Large intestine (tissue), 12 donors: ENCODE measurements around the gene LIG3. TPM values are rescaled to one million over a fixed set of nuclear protein-coding genes. Genes with fewer than 3 reads are reported as not detected.
A peak's percentile ranks its signal among the peaks of the same experiment; 100 is the strongest.
"Not testable (repeated sequence)": the region's sequence is repeated elsewhere in the genome, so short reads cannot be mapped to it uniquely, and the experiment has no call there.

Experiments
- DNase-seq, 2 donors: peaks; one replicate each; pipeline versions ENCODE4 v3.0.0 to v3.0.0-alpha.2; 2013
- H3K27ac ChIP-seq: one replicate; pipeline ENCODE4 v1.5.1; 2013; ENCODE audit warnings: low read length
- H3K27me3 ChIP-seq: 2 replicates; pipeline ENCODE4 v1.6.1; 2013; ENCODE audit warnings: low read length; ENCODE audit not compliant: control insufficient read depth, insufficient read depth
- H3K36me3 ChIP-seq: 2 replicates; pipeline ENCODE4 v1.6.1; 2013; ENCODE audit warnings: low read length; ENCODE audit not compliant: control insufficient read depth, insufficient read depth
- H3K4me1 ChIP-seq: one replicate; pipeline ENCODE4 v1.6.1; 2013; ENCODE audit warnings: low read length; ENCODE audit not compliant: control insufficient read depth, insufficient read depth
- H3K4me3 ChIP-seq: one replicate; pipeline ENCODE4 v1.5.1; 2013; ENCODE audit warnings: low read length
- H3K9me3 ChIP-seq: one replicate; pipeline ENCODE4 v1.6.1; 2013; ENCODE audit warnings: mild to moderate bottlenecking, low read depth, low read length, moderate library complexity; ENCODE audit not compliant: control insufficient read depth
- WGBS: methylation state at CpG from one replicate; pipeline ENCODE4 v1.1.5; 2013; ENCODE audit warnings: low lambda C conversion rate; ENCODE audit not compliant: insufficient coverage; 5-methylcytosine and 5-hydroxymethylcytosine counted together
- long read RNA-seq, 11 donors: transcript quantifications; one replicate each; lab custom pipeline, GENCODE V29; 2026
- polyA plus RNA-seq: library from polyadenylated mRNA; unstranded; fragments of 120-200 nt; gene quantifications from one replicate; pipeline ENCODE4 v1.2.1, GENCODE V29; 2013

The LIG3 gene
- 24.8 TPM for polyA plus RNA-seq
- long read RNA-seq, donor 1, result 0 reads
- long read RNA-seq, donor 2, partial matches to known transcripts, result 12 of 20 reads
- long read RNA-seq, donor 2, other reads (novel, unspliced or antisense), result 5 of 20 reads
- long read RNA-seq, donor 3, result 0 reads
- long read RNA-seq, donor 4, result 0 reads
- long read RNA-seq, donor 5, full-length matches to known transcripts, result 1 of 1 reads
- long read RNA-seq, donor 5, partial matches to known transcripts, result 0 of 1 reads
- long read RNA-seq, donor 5, other reads (novel, unspliced or antisense), result 0 of 1 reads
- long read RNA-seq, donor 6, partial matches to known transcripts, result 0 of 1 reads
- long read RNA-seq, donor 6, other reads (novel, unspliced or antisense), result 0 of 1 reads
- long read RNA-seq, donor 7, partial matches to known transcripts, result 9 of 10 reads
- long read RNA-seq, donor 7, other reads (novel, unspliced or antisense), result 0 of 10 reads
- long read RNA-seq, donor 8, full-length matches to known transcripts, result 4 of 17 reads
- long read RNA-seq, donor 8, partial matches to known transcripts, result 13 of 17 reads
- long read RNA-seq, donor 8, other reads (novel, unspliced or antisense), result 0 of 17 reads
- long read RNA-seq, donor 9, partial matches to known transcripts, result 12 of 14 reads
- long read RNA-seq, donor 9, other reads (novel, unspliced or antisense), result 0 of 14 reads
- long read RNA-seq, donor 10, partial matches to known transcripts, result 18 of 18 reads
- long read RNA-seq, donor 10, other reads (novel, unspliced or antisense), result 0 of 18 reads
- long read RNA-seq, donor 11, result 0 reads

- H3K4me1 ChIP-seq, result peaks cover 9% of the 10 kb centered on the region
- H3K9me3 ChIP-seq, result no peaks in the 10 kb centered on the region
- no CpG with 5 or more reads among the region's 39 CpGs for WGBS
Measured at GRCh38 chr17:34980353-34980680, at the start of gene LIG3. Gene LIG3 (plus strand): TSS chr17:34980512. CDS start chr17:34983006, 2,494 bp downstream.

GRCh38 chr17:34950780-34951179 lies 29.5 kb upstream of the LIG3 start:
- H3K4me3 ChIP-seq, H3K9me3 ChIP-seq, H3K27me3 ChIP-seq, H3K27ac ChIP-seq, H3K36me3 ChIP-seq, DNase-seq, H3K4me1 ChIP-seq: not testable (repeated sequence)
- WGBS, result 94% methylated on average over 2 of the region's 4 CpGs

More at GRCh38 chr17:34980353-34980680, at the start of gene LIG3:
- peaks cover 9% of the 10 kb centered on the region for H3K36me3 ChIP-seq
- H3K4me3 ChIP-seq, result peak within 1 kb of the TSS; percentile 93
- peak within 1 kb of the TSS; percentile 99 for H3K27ac ChIP-seq
- DNase-seq, result peak; percentile 95 to 96
- H3K27me3 ChIP-seq, result no peaks in the 10 kb centered on the region

GRCh38 chr17:34958438-34958837 lies 21.9 kb upstream of the LIG3 start:
- 83% methylated on average over 1 of the region's 1 CpG for WGBS
- Histone ChIP-seq H3K4me1 (no peaks in the 10 kb centered on the region), H3K4me3 (no peak overlapping the region), H3K36me3 (peaks cover under 1% of the 10 kb centered on the region), H3K27me3 (peaks cover 2% of the 10 kb centered on the region), H3K27ac (no peak overlapping the region), H3K9me3 (no peaks in the 10 kb centered on the region)
- DNase-seq, result no peak

GRCh38 chr17:34961093-34961911 lies 19.0 kb upstream of the LIG3 start, which contains the start of the genes CCT6B and ZNF830:
Gene CCT6B (minus strand): TSS chr17:34961460. CDS start chr17:34961393, 67 bp downstream.
Gene ZNF830 (plus strand): TSS chr17:34961540. CDS start chr17:34961567, 27 bp downstream.
- H3K36me3 ChIP-seq, result peaks cover 15% of the 10 kb centered on the region
- peaks cover 2% of the 10 kb centered on the region for H3K27me3 ChIP-seq
- no peaks in the 10 kb centered on the region for H3K4me1 ChIP-seq
- H3K9me3 ChIP-seq, result no peaks in the 10 kb centered on the region
- H3K4me3 ChIP-seq, result peak within 1 kb of the TSS; percentile 92
- peak; percentile 93 to 96 for DNase-seq
- peak within 1 kb of the TSS; percentile 84 for H3K27ac ChIP-seq
- 0% methylated on average over 2 of the region's 65 CpGs for WGBS

- 50% methylated on average over 1 of the region's 2 CpGs for WGBS
Measured at GRCh38 chr17:34974179-34974578, 6.1 kb upstream of the LIG3 start.

GRCh38 chr17:34974794-34975785 lies 5.2 kb upstream of the LIG3 start:
- H3K36me3 ChIP-seq, result no peaks in the 10 kb centered on the region
- no peak overlapping the region for H3K4me3 ChIP-seq
- no peak overlapping the region for H3K27ac ChIP-seq
- H3K4me1 ChIP-seq, result no peaks in the 10 kb centered on the region
- H3K27me3 ChIP-seq, result no peaks in the 10 kb centered on the region
- H3K9me3 ChIP-seq, result no peaks in the 10 kb centered on the region
- DNase-seq, result no peak
- WGBS, result 50% methylated on average over 2 of the region's 3 CpGs

More at GRCh38 chr17:34974179-34974578, 6.1 kb upstream of the LIG3 start:
- no peak overlapping the region for H3K27ac ChIP-seq
- no peaks in the 10 kb centered on the region for H3K36me3 ChIP-seq
- DNase-seq, result no peak
- H3K4me3 ChIP-seq, result no peak overlapping the region
- H3K9me3 ChIP-seq, result no peaks in the 10 kb centered on the region
- no peaks in the 10 kb centered on the region for H3K4me1 ChIP-seq
- H3K27me3 ChIP-seq, result no peaks in the 10 kb centered on the region

GRCh38 chr17:34979153-34979552 lies 1.2 kb upstream of the LIG3 start:
- H3K36me3 ChIP-seq, result peaks cover 2% of the 10 kb centered on the region
- WGBS, result 40% methylated on average over 1 of the region's 7 CpGs
- H3K4me1 ChIP-seq, result peaks cover 9% of the 10 kb centered on the region
- no peak for DNase-seq
- no peaks in the 10 kb centered on the region for H3K27me3 ChIP-seq
- H3K4me3 ChIP-seq, result no peak overlapping the region
- no peak overlapping the region for H3K27ac ChIP-seq
- H3K9me3 ChIP-seq, result no peaks in the 10 kb centered on the region

- Histone ChIP-seq H3K9me3 (no peaks in the 10 kb centered on the region), H3K27me3 (no peaks in the 10 kb centered on the region), H3K4me3 (peak overlapping the region; percentile 93), H3K4me1 (peaks cover 9% of the 10 kb centered on the region), H3K36me3 (peaks cover 5% of the 10 kb centered on the region), H3K27ac (peak overlapping the region; percentile 99)
- DNase-seq, result no peak
- 13% methylated on average over 6 of the region's 15 CpGs for WGBS
Measured at GRCh38 chr17:34979650-34980352, 511 bp upstream of the LIG3 start.
